ENCODE results near the gene CRMP1. TPM values are rescaled to one million over a fixed set of nuclear protein-coding genes. Genes with fewer than 3 reads are reported as not detected.
A peak's percentile ranks its signal among the peaks of the same experiment; 100 is the strongest.

CRMP1 gene
- total and polyA plus RNA-seq, 9 donors: 6.9 to 34.9 (median 24.0) TPM

DNA sequence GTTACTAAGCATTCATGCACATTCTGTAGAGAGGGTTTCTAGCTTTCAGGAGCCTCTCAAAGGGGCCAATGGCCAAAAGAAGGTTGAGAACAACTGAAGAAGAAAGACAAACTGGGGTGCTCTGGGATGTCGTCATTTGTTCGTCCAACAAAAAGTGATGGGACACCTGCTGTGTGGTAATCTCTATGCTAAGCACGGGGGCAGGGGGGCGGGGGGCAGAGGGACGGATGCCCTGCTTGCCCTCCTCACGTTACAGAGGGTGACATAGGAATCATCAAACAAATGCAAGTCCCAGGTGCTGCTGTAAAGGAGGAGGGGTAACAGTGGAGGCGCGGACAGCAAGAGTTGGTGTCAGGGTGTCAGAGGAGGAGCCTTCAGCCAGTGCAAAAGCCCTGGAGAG lies 12.8 kb upstream of the CRMP1 start:
- H3K27me3 ChIP-seq (ENCODE audit: control insufficient read depth, insufficient read depth, low read length): peaks cover 17% of the 10 kb centered on the region
- WGBS (ENCODE audit: insufficient coverage): 0% methylated on average over 4 of the region's 8 CpGs

DNA sequence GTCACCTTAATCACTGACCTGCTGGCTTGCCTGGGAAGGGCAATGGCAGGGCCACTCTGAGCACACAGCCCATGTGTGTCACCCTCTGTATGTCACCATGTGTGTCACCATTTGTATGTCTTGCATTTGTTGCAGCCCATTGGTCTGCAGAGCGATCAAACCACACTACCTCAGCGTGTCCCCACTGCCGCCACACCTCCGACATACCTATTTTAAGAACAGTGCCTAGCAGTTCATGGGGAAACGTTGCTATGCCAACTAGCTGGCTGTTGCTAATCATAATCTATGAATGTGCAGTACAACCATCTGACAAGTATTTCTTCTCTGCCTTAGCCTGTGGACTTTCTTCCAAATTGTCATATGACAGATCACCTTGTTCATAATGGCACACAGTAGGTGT lies 8.0 kb upstream of the CRMP1 start:
- peaks cover 35% of the 10 kb centered on the region for H3K27me3 ChIP-seq (ENCODE audit: control insufficient read depth, insufficient read depth, low read length)
- 91% methylated on average over 5 of the region's 5 CpGs for WGBS (ENCODE audit: insufficient coverage)
- no peaks in the 10 kb centered on the region for H3K36me3 ChIP-seq (ENCODE audit: control insufficient read depth, insufficient read depth, low read length)

More for the DNA sequence above, 12.8 kb upstream of the CRMP1 start:
- H3K4me1 ChIP-seq (ENCODE audit: control insufficient read depth, insufficient read depth, low read length): no peaks in the 10 kb centered on the region
- H3K4me3 ChIP-seq (ENCODE audit: low read length): no peak overlapping the region
- no peaks in the 10 kb centered on the region for H3K36me3 ChIP-seq (ENCODE audit: control insufficient read depth, insufficient read depth, low read length)
- H3K9me3 ChIP-seq (replicated peaks; ENCODE audit: control insufficient read depth, low read depth, low read length): no peaks in the 10 kb centered on the region
- DNase-seq: no peak
- H3K27ac ChIP-seq (ENCODE audit: low read length): no peak overlapping the region

DNA sequence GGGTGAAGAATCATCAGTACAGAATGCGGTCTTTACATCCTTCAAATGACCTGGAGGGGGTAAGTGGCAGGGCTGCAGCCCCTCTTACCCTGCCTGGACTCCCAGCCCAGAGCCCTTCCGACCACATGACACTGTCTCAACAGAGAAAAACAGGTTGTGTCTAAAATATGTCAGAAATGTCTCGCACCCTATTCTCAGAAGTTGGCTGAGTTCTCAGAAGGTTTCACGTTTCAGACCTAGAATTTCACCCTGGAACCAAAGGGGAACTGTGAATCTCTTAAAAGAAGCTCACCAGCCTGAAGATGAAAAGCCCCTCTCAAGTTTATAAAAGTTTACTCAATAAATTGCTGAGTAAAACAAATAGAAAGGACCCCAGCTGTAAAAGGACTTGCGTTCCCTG lies 7.0 kb upstream of the CRMP1 start:
- DNase-seq: no peak
- Histone ChIP-seq H3K4me1 (ENCODE audit: control insufficient read depth, insufficient read depth, low read length) (no peaks in the 10 kb centered on the region), H3K27me3 (ENCODE audit: control insufficient read depth, insufficient read depth, low read length) (peaks cover 44% of the 10 kb centered on the region), H3K27ac (ENCODE audit: low read length) (no peak overlapping the region), H3K4me3 (ENCODE audit: low read length) (no peak overlapping the region), H3K36me3 (ENCODE audit: control insufficient read depth, insufficient read depth, low read length) (no peaks in the 10 kb centered on the region), H3K9me3 (replicated peaks; ENCODE audit: control insufficient read depth, low read depth, low read length) (peaks cover 5% of the 10 kb centered on the region)
- 67% methylated on average over 3 of the region's 5 CpGs for WGBS (ENCODE audit: insufficient coverage)

More for the DNA sequence above, 8.0 kb upstream of the CRMP1 start:
- DNase-seq: no peak
- H3K27ac ChIP-seq (ENCODE audit: low read length): no peak overlapping the region
- H3K4me3 ChIP-seq (ENCODE audit: low read length): no peak overlapping the region
- H3K9me3 ChIP-seq (replicated peaks; ENCODE audit: control insufficient read depth, low read depth, low read length): peaks cover 5% of the 10 kb centered on the region
- H3K4me1 ChIP-seq (ENCODE audit: control insufficient read depth, insufficient read depth, low read length): no peaks in the 10 kb centered on the region

DNA sequence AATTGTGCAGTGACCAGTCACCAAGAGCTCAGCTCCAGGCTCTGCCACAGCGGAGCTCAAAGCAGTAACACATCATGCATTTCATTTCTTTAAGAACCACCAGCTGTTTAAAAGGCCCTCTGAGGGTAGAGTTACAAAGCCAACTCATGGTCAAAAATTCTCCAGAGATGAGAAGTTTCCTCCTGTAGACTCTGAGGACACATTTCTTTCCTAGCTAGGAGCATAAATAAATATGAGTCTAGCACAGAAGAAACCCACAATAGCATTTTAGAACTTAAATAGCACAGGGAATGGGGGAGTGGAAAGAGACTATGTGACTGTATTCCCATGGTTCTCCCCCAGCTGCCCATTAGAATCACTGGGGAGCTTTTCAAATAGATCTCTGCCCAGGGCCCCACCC lies 6.5 kb upstream of the CRMP1 start:
- WGBS (ENCODE audit: insufficient coverage): 57% methylated on average over 1 of the region's 1 CpG
- no peak overlapping the region for H3K27ac ChIP-seq (ENCODE audit: low read length)
- no peaks in the 10 kb centered on the region for H3K36me3 ChIP-seq (ENCODE audit: control insufficient read depth, insufficient read depth, low read length)
- DNase-seq: no peak
- H3K27me3 ChIP-seq (ENCODE audit: control insufficient read depth, insufficient read depth, low read length): peaks cover 45% of the 10 kb centered on the region
- H3K9me3 ChIP-seq (replicated peaks; ENCODE audit: control insufficient read depth, low read depth, low read length): peaks cover 5% of the 10 kb centered on the region
- H3K4me3 ChIP-seq (ENCODE audit: low read length): no peak overlapping the region
- H3K4me1 ChIP-seq (ENCODE audit: control insufficient read depth, insufficient read depth, low read length): no peaks in the 10 kb centered on the region

DNA sequence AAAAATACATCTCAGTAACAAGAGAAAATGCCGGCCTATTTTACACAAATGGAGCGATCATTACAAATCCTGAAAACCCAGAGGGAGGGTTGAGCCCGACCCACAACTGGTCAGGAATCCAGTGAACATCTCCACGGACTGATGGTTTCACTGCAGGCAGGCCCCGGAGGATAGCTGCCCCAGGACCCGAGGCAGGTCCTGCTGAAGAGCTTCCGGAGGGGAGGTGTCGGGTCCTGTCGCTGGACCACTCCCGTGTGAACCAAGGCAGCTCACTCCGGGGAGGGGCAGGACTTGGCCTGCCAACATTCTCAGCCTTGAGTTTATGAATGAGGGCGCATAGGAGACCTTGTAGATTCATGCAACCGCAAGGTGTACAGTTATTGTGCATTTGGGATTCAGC lies 4.8 kb upstream of the CRMP1 start:
- no peak overlapping the region for H3K4me3 ChIP-seq (ENCODE audit: low read length)
- H3K27me3 ChIP-seq (ENCODE audit: control insufficient read depth, insufficient read depth, low read length): peaks cover 51% of the 10 kb centered on the region
- no peaks in the 10 kb centered on the region for H3K36me3 ChIP-seq (ENCODE audit: control insufficient read depth, insufficient read depth, low read length)
- H3K27ac ChIP-seq (ENCODE audit: low read length): no peak overlapping the region
- no peak for DNase-seq
- 81% methylated on average over 12 of the region's 13 CpGs for WGBS (ENCODE audit: insufficient coverage)
- no peaks in the 10 kb centered on the region for H3K4me1 ChIP-seq (ENCODE audit: control insufficient read depth, insufficient read depth, low read length)
- H3K9me3 ChIP-seq (replicated peaks; ENCODE audit: control insufficient read depth, low read depth, low read length): peaks cover 5% of the 10 kb centered on the region

DNA sequence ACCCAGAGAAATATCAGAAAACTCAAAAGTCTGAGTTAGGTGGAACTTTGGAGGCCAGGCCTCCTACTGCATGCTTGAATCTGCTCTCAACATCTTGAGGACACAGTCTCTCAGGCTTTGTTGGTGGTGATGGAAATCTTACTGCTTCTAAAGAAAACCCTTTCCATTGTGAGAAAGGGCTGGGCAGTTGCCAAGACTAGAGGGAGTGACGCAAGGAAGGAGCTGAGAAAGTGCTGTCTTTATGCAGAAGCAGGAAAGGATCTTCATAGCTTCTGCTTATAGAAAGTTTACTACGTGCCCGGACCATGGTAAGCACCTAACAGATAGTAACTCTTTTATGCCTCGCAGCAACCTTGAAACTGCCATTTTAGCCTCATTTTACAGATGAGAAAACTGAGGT lies 2.4 kb upstream of the CRMP1 start:
- H3K36me3 ChIP-seq (ENCODE audit: control insufficient read depth, insufficient read depth, low read length): no peaks in the 10 kb centered on the region
- H3K9me3 ChIP-seq (replicated peaks; ENCODE audit: control insufficient read depth, low read depth, low read length): peaks cover 5% of the 10 kb centered on the region
- no peak overlapping the region for H3K27ac ChIP-seq (ENCODE audit: low read length)
- no peak overlapping the region for H3K4me3 ChIP-seq (ENCODE audit: low read length)
- peaks cover 9% of the 10 kb centered on the region for H3K4me1 ChIP-seq (ENCODE audit: control insufficient read depth, insufficient read depth, low read length)
- 72% methylated on average over 3 of the region's 4 CpGs for WGBS (ENCODE audit: insufficient coverage)
- DNase-seq: peak; percentile 36
- peaks cover 69% of the 10 kb centered on the region for H3K27me3 ChIP-seq (ENCODE audit: control insufficient read depth, insufficient read depth, low read length)

DNA sequence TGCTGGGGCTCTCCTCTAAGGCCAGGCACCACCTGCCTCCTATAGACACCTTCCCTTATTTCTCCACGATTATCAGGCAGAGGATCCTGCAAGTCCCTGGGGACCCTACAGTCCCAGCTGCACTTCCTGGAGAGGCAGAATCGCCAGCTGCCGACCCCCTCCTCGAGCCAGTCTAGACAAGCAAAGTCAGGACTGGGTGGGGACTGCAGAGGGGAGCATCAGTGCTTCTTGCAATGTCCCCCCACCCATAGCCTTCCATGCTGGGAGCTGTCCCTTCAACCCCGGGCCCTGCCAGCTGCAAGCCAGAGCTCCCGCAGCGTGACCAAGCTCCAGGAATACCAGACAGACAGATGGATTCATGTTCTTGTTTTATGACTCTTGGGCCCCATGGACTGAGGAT lies 1.4 kb upstream of the CRMP1 start:
- H3K9me3 ChIP-seq (replicated peaks; ENCODE audit: control insufficient read depth, low read depth, low read length): peaks cover 5% of the 10 kb centered on the region
- peaks cover 17% of the 10 kb centered on the region for H3K4me1 ChIP-seq (ENCODE audit: control insufficient read depth, insufficient read depth, low read length)
- H3K36me3 ChIP-seq (ENCODE audit: control insufficient read depth, insufficient read depth, low read length): no peaks in the 10 kb centered on the region
- no peak overlapping the region for H3K4me3 ChIP-seq (ENCODE audit: low read length)
- DNase-seq: no peak
- H3K27me3 ChIP-seq (ENCODE audit: control insufficient read depth, insufficient read depth, low read length): peaks cover 76% of the 10 kb centered on the region
- H3K27ac ChIP-seq (ENCODE audit: low read length): no peak overlapping the region
- 15% methylated on average over 4 of the region's 7 CpGs for WGBS (ENCODE audit: insufficient coverage)

DNA sequence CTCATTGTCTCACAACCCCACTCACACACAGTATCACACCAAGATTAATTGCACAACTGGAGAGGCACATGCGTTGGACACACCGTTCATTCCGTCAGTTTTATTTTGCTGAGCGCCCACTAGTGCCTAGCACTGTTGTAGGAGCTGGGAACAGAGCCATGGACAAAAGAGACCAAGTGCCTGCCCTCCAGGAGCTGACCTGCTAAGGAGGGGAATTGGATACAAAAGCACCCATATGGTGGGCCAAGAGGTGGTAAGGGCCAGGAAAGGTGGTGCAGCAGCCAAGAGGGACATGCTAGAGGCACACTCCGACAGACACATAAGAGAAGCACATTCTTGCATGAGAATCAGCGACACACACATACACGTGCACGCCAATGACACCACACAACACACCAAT lies 705 bp upstream of the CRMP1 start:
- Histone ChIP-seq H3K4me1 (ENCODE audit: control insufficient read depth, insufficient read depth, low read length) (peaks cover 22% of the 10 kb centered on the region), H3K4me3 (ENCODE audit: low read length) (no peak overlapping the region), H3K27ac (ENCODE audit: low read length) (no peak overlapping the region), H3K9me3 (replicated peaks; ENCODE audit: control insufficient read depth, low read depth, low read length) (peaks cover 5% of the 10 kb centered on the region), H3K36me3 (ENCODE audit: control insufficient read depth, insufficient read depth, low read length) (no peaks in the 10 kb centered on the region), H3K27me3 (ENCODE audit: control insufficient read depth, insufficient read depth, low read length) (peaks cover 83% of the 10 kb centered on the region)
- DNase-seq: no peak
- WGBS (ENCODE audit: insufficient coverage): 71% methylated on average over 7 of the region's 8 CpGs

DNA sequence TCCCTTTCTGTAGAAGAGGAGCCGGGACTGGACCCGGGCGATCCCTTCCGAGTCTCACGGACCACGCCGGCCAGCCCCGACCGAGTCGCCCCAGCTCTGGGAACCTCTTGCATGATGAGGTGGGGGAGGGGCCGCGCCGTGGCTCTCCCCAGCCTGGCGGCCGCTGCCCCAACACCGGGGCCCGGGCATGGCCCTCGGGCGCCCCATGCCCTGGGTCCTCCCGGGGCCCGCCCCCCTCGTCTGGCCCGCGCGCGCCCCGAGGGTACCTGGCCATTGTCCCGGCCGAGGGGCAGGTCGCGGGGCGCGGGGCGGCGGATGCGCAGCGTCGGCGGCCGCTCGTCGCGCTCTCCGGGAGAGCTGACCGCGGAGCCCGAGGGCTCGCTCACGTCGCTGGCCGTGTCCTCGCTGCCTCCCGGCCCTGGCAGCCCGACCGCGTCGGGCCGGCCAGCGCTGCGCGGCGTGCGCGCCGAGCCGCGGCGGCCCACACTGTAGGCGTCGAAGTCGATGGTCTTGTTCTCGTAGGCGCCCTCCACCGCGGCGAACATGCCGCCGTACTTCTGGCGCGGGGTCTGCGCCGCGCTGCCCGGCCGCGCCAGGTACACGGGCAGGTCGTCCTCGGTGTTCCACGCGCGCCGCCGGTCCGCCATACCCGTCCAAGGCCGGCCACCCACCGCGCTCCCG lies 423 bp downstream of the CRMP1 start:
- Histone ChIP-seq H3K27me3 (ENCODE audit: control insufficient read depth, insufficient read depth, low read length) (peaks cover 79% of the 10 kb centered on the region), H3K27ac (ENCODE audit: low read length) (no peak overlapping the region), H3K4me1 (ENCODE audit: control insufficient read depth, insufficient read depth, low read length) (peaks cover 27% of the 10 kb centered on the region), H3K36me3 (ENCODE audit: control insufficient read depth, insufficient read depth, low read length) (no peaks in the 10 kb centered on the region), H3K4me3 (ENCODE audit: low read length) (no peak overlapping the region), H3K9me3 (replicated peaks; ENCODE audit: control insufficient read depth, low read depth, low read length) (peaks cover 5% of the 10 kb centered on the region)
- under 1% methylated on average over 99 of the region's 100 CpGs for WGBS (ENCODE audit: insufficient coverage)
- DNase-seq: no peak

DNA sequence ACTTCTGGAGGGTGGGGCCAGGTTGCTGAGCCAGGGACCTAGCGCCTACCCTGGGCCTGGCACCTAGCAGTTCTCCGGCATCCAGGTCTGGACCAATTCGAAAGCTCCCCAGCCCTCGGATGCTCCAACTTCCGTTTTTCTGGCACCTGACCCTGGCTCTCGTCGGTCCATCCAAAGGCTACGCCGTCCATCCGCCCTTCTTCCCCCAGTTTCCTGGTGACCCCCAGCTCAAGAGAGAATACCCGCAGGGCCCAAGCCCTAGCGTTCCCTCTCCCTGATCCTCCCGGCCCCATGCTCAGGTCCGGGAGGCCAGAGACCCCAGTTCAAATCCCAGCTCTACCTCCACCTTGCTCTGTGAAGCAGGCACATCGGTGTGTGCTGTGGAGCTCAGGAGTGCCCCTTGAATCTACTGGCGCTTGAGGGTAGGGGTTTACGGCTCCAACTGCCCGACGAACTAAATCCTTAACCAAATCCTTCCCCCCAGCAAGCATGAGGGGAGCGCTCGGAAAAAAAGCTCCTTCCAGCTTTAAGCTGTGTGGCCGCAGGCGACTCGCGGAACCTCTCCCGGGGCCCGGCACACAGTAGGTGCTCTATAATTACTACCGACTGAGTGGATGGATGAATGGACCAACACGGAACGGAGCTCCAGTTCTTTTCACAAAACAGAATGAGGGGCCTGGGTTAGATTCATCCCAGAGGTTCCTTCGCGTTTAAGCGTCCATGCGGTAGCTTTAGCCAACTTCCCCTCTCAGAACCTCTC lies 1.1 kb downstream of the CRMP1 start:
- Histone ChIP-seq H3K36me3 (ENCODE audit: control insufficient read depth, insufficient read depth, low read length) (no peaks in the 10 kb centered on the region), H3K4me3 (ENCODE audit: low read length) (no peak overlapping the region), H3K27ac (ENCODE audit: low read length) (no peak overlapping the region), H3K27me3 (ENCODE audit: control insufficient read depth, insufficient read depth, low read length) (peaks cover 82% of the 10 kb centered on the region), H3K4me1 (ENCODE audit: control insufficient read depth, insufficient read depth, low read length) (peaks cover 30% of the 10 kb centered on the region), H3K9me3 (replicated peaks; ENCODE audit: control insufficient read depth, low read depth, low read length) (peaks cover under 1% of the 10 kb centered on the region)
- DNase-seq: no peak
- WGBS (ENCODE audit: insufficient coverage): 13% methylated on average over 22 of the region's 34 CpGs
